ENCODE data around the gene MAFF.
A peak's percentile ranks its signal among the peaks of the same experiment; 100 is the strongest.

- TF ChIP-seq CTCF (IDR thresholded peaks at IDR 0.05) (no peak), REST (IDR thresholded peaks at IDR 0.05; ENCODE audit: low read depth, low read length) (no peak), POLR2AphosphoS5 (IDR thresholded peaks at IDR 0.05; ENCODE audit: low read depth, low read length) (peak; percentile 33; the same call in 1 of the 2 replicates), GABPA (IDR thresholded peaks at IDR 0.05; ENCODE audit: low read depth) (no peak), TEAD4 (IDR thresholded peaks at IDR 0.05; ENCODE audit: borderline replicate concordance, insufficient read depth) (peak; percentile 71; the same call in 1 of the 2 replicates), MXI1 (IDR thresholded peaks at IDR 0.05; ENCODE audit: low read depth, low read length) (no peak; the same call in 1 of the 2 replicates), TAF1 (IDR thresholded peaks at IDR 0.05; ENCODE audit: borderline replicate concordance, low read depth, low read length) (peak; percentile 40; the same call in 1 of the 2 replicates), EZH2phosphoT487 (IDR thresholded peaks at IDR 0.05; ENCODE audit: borderline replicate concordance, low read depth) (no peak), MAX (IDR thresholded peaks at IDR 0.05; ENCODE audit: low read depth) (no peak), USF1 (IDR thresholded peaks at IDR 0.05; ENCODE audit: borderline replicate concordance, low read depth) (peak; percentile 72; the same call in 1 of the 2 replicates)
Observed at GRCh38 chr22:38201711-38202436, at the start of gene MAFF.
